Hematopoietic multipotent progenitor cell treated with erythropoietin and hydrocortisone succinate and interleukin-3 and kit ligand, for 8 days (in vitro differentiated cells): ENCODE data around the gene CACNG4.

Experiments used
- DNase-seq: peaks from one replicate; pipeline ENCODE4 v3.0.0-alpha.2; 2015

Gene CACNG4

DNA sequence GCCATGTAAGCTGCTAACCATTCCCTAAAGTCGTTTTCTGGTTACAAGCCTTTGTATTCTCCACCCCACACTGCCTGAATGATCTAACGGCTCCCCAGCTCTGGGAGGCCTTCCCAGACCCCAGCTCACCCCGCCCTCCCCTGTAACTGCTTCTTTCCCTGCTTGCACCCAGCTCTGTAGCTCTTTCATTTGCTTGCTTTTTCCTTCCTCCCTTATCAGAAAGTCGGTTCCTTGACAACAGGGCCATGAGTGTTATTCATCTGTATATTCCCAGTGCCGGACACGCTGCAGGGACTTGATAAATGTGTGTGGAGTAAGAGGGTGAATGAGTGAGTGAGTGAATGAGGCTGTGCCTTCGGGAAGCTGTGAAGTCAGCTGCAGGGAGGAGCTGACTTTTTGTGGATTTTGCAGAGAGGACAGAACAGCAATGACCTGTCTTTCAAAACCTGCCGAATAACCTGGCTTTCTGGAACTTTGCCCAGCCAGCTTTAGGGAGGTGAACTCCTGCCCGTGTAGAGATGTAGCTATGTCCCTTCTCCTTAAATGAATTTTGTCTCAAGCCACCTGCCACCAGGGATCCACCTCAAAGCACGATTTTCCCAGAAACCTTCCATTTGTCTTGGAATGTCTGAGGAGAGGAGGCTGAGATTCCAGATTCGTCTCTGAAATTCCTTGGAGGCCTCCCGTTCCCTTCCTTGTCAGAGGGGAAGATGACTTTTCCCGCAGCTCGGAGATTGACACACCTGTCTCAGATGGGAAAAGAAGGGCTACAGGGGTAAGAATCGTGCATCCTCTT lies 20.0 kb upstream of the CACNG4 start:
- peak; percentile 68 for DNase-seq

DNA sequence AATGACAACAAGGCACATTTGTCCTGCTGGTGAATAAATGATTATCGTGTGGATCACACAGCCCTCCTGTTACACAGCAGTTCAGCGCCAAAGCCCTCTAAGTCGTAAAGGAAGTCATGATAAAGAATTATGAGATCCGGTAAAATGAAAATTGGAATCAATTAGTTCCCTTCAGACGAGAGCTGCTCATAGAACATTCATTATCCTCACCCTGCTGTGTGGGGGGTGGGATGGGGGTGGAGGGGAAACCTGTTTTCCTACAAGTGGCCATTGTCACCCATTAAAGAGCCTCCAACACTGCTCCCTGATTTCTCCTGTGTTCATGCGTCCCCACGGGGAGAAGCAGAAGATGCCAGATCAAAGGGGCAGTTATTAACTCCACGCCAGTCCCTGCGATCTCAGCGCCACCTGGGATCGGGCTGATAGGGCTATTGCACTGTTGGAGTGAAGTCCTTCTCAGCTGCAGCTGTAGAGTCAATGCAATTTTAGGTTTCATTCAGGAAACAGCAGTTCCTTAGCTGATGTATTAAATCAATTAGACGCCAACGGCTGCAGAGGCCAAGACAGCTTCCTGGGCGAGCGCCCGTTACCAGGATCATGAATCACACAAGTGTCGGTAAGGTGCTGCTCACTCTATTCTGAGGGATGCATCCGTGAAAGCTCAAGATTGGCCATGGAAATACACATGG lies 19.2 kb upstream of the CACNG4 start:
- DNase-seq = no peak

DNA sequence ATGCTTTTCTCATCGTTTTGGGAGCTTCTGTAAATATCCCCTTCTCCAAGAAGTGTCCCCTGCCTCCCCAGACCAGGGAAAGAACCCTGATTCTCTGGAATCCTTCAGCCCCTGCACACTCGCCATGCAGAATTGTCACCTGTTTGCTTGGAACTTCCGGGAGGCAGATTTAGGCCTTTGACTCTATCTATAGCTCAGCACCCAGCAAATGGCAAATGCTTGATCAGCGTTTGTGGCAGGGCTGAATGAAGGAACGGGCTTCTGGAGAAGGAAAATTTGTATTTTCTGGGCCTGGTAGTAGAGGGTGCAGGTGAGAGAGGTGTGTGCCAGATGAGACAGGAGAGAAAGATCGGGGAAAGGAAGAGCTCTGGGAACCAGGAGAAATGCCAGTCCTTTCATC lies 18.3 kb upstream of the CACNG4 start:
- no peak for DNase-seq

DNA sequence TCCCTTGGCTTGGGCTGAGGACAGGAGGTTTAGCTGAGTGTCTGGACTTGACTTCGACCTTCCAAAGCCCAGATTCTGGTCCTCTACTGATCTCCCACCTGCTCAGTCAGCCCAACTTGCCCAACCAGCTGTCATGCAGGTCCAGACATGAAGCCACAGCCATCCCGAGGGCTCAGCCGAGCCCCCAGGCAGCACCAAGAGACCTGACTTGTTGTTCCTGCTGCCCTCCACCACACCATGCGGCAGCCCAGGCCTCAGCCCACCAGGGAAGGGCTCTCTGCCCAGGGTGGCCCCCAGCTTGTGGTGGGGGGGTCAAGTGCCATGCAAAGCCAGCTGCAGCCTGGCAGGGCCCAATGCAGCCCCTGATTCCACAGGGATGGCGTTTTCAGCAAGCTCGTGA lies 17.2 kb upstream of the CACNG4 start:
- no peak for DNase-seq

DNA sequence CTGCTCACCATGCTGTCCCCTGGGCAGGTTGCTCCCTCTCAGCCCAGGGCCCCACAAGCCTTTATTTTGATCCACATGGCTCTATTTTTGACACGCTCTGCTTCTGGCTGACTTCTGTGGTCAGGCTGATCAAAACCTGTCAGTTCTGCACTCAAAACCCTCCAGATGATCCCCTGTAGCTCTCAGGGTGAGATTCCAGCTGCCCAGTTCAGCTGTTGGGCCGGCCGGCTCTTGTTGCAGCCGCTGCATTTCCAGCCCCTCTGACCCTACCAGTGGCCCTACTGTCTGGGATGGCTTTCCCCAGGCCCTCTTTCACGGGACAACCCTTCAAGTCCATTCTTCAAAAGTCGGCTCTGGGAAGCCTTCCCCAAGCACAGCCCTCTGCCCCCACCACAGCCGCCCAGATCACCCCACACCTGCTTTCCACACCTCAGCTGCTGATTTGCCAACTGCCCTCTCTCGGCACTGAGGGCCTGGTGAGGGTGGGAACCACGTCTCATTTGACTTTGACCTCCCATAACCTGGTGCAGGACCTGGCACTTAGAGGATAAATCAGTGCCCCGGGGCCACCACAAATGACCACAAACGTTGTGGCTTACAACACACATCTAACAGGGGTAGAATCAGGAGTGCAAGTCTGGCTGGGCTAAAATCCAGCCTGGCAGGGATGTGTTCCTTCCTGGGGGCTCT lies 16.3 kb upstream of the CACNG4 start:
- no peak for DNase-seq

DNA sequence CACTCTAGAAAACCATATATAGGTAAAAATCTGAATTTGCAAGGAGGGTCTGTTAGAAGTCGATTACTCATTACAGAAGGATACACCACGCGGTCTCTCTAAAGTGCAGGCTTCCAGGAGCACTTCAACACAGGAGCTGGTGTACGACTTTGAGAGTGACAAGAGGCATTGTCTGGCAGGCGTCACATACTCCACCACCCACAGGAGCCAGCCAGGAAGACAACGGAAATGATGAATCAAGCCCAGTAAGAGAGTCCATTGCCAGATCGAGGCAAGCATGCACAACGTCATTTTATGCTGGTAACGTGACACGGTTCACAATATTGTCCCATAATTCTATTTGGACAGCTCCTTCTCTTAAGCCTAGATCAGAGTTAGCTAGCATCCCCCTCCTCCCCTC lies 15.0 kb upstream of the CACNG4 start:
- no peak for DNase-seq

DNA sequence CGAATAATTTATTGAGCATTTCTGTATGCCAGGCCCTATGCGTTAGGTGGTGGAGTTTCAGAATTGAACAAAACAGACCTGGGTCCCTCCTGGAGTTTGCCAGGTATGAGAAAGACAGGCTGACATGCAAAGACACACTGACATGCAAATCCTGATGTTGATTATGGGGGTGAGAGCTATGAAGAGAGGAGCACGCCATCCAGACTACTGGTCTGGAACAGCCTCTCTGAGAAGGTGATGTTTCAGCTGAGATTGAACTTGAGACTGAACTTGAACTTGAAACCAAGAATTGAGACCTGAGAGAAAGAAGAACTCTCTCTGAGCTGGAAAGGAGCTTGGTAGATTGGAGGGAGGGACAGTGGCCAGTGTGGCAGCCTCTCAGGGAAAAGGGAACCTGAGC lies 14.2 kb upstream of the CACNG4 start:
- DNase-seq = no peak

DNA sequence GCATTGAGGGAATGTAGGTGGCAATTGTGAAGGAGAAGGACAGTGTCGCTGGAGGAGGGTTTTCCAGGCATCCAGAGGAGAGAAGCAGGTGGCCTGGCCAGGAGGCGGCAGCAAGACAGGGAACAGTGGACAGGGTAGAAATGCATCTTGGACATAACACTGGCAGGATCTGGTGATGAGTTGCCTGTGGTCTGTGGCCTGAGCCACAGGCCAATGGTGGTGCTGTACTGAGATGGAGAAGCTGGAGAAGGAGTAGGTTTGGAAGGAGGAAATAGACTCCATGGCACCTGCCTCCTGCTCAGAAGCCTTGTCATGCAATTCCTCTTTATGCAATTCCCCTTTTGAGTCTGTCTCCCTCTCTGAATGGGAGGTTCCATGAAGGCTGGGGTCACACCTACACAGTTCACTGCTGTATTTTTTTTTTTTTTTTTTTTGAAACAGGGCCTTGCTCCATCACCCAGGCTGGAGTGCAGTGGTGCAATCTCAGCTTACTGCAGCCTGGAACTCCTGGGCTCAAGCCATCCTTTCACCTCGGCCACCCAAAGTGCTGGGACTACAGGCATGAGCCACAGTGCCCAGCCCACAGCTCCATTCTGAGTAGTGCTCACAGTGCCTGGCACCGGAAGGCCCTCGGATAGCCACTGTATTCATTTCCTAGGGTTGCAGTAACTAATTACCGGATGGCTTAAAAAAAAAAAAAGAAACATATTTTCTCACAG lies 13.5 kb upstream of the CACNG4 start:
- no peak for DNase-seq

DNA sequence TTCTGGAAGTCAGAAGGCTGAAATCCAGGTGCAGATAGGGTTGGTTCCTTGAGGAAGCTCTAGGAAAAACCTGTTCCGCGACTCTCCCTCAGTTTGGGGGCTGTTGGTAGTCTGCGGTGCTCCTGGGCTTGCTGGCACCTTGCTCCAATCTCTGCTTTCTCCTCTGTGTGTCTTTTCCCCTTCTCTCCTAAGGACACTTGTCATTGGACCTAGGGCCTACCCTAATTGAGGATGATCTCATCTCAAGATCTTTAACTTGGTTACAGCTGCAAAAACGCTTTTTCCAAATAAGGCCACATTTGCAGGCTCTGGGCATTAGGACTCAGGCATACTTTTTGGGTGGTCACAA lies 12.9 kb upstream of the CACNG4 start:
- no peak for DNase-seq

DNA sequence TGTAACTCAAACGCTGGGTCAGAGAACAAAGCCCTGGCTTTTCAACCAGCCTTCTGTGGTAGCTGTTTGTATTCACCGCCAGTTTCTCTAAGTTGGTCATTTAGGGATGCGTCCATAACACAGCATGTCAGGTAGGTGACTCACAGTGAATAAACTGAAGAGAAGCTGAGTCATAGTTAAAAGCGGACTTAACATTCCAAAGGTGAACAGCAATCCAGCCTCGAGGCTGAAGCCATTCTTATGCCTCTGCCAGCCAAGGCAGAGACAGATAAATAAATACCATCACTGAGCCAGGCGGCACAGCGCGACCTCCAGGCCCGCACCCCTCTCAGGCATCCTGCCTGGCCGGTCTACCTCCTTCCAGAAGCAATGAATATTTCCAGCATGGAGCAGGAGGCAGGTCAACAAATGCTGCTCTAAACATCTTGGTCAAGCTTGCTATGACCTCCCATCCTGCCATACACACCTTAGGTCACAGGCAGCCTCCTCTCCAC lies 12.4 kb upstream of the CACNG4 start:
- no peak for DNase-seq

DNA sequence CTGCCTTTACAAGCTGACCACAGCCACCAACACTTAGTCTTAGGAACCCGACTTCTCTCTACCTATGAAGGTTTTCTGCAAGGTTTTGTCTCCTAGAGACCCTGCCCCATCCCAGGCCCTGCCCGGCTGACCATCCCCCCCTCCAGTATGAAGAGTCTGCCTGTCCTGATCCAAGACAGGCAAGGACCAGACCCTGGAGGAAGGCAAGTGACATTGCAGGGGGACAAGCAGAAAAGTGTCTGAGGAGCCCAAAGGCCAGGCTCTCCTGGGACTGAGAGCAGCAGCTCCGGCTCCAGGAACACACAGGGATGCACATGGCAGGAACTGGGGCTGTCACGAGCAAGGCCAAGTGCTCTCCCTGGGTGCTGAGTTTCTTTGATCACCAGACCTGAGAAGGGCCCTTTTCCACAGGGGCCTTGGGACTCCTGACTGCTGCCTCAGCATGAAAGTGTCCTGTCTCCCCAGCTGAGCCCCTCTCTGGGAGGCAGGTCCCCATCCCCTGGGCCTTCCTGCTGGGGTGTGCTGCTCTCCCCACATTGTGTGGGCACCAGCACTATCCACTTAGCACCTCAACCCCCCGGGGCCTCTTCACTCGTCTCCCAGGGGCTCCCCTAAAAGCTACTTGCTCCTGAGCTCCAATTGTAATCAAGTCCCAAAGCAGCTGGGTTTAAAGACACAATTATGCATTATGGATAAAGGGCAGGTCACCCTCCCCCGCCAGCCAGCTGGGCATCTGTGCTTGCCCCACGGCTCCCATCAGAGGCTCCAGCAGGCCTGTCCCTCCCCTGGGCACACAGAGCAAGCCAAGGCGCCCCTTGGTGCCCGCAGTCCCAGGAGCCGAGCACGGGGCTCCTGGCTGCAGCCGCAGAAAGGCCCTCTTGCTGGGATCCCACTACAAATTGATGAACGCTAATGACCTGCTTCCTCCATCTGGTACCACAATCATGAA lies 11.6 kb upstream of the CACNG4 start:
- no peak for DNase-seq

DNA sequence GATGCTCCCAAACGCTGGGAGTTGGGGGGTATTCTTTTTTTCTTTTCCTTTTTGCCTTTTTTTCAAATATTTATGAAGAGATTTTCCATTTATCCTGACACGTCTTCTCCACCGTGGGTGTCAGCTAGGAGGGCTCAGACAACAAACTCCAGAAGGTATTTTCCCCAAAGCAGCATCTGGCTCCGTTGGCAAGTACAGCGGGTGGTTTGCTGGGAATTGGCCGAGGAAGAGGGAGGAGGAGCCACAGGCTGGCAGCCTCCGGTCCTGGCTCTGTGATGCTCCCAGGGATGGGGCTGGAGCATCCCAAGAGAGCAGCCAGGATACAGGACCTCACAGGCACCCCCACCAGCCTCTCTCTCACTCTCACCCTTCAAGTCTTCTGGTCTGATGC lies 10.9 kb upstream of the CACNG4 start:
- no peak for DNase-seq

DNA sequence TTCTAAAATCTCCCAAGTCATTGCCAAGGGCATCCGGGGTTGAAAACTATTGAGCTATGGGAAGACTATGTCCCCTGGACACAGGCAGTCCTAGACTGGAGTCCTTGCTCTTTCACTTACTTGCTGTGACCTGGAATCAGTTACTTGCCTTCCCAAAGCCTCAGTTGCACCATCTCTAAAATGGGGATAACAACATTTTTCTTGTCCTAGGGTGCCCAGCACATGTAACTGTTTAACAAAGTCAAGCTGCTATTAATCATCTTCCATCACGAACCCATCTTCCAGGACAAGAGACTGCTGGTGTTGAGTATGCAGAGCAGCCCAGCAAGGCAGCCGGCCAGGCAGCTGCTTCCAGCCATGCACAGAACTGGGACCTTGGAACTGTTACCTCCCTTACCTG lies 9.9 kb upstream of the CACNG4 start:
- DNase-seq = no peak

DNA sequence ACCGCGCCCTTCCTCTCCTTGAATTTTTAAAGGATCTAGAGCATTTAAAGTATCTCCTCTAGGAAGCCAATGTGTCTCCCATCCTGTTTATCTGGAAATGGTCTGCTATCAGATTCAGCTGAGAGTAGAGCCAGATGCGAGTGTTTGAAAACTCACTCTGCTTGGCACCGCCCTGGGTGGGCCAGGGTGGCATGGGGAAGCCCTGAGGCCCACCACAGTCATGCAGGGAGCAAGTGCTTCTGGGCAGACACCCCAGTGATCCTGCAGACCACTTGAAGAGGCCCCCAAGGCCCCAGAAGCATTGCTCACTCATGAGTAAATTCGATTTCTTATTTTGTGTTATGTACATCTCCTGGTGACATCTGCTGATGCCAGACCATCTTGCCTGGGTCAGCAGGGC lies 8.7 kb upstream of the CACNG4 start:
- DNase-seq = no peak

DNA sequence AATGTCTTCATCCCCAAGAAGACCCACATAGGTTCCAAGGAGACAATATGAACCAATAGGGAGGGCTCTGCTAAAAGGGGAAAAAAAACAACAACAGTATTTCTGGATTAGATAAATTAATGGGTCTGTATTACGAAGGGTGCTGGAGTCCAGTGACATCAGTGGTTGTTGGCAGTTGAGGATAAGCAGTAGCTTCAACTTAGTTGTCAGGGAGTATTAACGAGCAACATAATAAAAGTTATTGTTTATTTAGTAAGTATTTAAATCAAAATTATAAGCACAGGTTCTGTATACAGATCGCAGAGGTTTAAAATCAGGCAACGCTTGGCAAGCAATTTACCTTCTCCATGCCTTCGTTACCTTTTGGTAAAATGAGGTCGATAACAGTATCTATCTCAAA lies 7.6 kb upstream of the CACNG4 start:
- no peak for DNase-seq

DNA sequence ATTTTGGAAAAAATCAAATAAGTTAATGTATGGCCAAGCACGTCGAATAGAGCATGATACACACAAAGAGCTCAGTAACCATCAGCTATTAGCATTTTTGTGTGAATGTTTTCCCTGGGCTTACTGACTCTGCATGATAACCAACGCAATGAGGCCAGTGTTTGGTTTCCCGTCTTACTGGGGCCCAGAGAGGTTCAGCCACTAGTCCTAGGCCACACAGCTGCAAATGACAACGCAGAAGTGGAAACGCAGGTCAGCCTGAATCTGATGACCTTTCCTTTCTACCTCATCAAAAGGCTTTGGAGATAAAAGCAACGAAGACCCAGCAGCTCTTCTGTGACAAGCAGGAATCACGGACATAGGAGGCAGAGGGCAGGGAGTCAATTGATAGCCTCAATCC lies 7.2 kb upstream of the CACNG4 start:
- no peak for DNase-seq

DNA sequence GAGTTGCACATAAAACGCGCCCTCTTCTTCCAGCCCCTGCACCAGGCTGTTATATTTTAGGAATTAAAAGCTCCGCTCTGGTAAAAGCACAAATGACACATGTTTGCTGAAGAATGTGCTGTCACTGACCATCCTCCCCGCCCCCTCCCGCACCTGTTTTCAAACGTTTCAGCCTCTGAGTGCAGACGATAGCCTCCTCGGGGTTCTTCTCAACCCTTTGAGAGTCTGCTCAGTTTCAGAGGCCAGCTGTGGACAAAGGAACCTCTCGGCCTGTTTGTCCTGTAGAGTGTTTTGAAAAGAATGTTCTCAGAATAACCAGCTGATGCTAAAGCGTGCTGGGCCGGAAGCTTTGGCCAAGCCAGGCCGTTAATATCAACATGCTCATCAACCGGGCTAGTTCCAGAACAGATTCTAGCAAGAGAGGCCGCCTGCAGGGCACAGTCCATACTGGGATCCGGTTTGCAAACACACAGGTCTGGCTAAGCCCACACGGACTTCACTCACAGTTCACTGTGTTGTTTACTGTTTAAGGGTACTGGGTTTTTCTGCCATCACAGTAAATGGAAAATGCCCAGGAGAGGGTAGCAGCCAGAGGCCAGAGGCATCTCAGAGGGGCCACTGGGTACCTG lies 6.4 kb upstream of the CACNG4 start:
- DNase-seq = no peak

DNA sequence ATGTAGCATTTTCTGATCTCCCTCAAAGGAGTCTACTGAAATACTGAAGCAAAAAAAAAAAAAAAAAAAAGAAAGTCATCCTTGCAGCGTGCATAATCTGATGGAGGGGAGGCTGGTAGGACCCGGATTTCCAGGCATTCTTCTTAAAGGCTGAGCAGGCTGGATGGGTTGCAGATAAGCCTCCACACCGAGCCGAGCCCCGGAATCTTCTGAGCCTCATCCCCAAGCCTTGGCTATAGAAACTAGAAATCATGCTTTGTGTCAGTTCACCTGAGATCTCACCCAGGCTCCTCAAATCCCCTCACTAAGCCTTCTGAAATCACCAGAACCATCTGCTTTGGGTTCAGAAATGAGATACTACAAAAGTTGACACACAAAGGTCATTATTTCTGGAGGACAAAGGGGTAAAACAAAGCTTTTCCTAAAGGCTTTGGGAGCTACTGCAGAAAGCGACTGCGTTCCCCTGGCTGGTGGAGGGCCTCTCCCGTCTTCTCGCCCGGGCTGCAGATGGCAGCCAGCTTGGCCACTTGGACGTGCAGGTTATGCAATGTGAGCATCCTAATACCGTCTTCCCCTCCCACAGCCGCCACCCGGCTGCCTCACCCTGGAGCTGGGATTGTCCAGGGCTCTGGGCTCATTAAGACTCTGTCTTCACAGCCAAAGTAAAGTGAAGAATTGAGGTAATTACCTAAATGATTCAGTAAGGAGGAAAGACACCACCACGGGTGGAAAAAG lies 4.7 kb upstream of the CACNG4 start:
- no peak for DNase-seq

DNA sequence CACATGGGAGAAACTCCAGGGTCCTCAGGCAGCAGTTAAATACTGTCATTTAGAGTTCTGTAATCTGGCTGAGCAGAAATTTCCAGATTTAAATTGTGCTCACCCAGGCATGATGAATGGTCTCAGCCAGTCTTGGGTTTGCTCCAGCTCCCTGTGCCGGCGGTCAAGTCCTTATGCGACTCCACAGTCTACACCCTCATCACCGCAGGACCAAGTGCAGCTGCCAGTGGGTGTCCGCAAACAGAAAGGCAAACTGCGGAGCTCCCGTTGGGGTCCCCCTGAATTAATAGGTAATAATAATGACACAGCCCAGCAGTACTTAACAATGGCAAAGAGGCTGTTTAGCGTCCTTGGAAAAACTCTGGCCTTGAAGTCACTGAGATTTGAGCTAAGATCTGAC lies 3.9 kb upstream of the CACNG4 start:
- DNase-seq = no peak

DNA sequence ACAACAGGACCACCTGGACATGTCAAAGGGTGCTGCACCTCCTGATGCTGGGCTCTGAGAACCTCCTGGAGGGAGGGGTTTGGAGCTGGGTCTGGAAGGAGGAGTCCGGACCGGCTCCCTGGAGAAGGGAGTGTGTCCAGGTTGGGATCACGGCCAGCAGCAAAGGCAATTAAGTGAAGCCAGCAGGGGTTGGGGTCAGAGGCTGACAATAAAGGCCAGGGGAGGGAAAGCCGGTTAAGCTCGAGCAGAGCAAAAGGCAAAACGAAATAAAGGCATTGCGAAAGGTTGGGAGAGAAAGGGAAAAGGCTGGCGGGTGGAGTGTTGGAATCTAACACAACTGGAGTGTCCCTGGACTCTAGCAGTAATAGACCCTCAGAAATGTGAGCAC lies 992 bp upstream of the CACNG4 start:
- DNase-seq = no peak
